HG03039 (cell line): Measurements from ENCODE around the gene DIO1.

Source experiments
- ATAC-seq: cut with Tn5 transposase; IDR thresholded peaks from one replicate; pipeline ENCODE4 v1.9.1; 2021; ENCODE audit warnings: mild to moderate bottlenecking, moderate library complexity; ENCODE audit not compliant: unreplicated experiment

DIO1 gene

GRCh38 chr1:53892911-53893310 lies 1.1 kb upstream of the DIO1 start:
- ATAC-seq = no peak

GRCh38 chr1:53894644-53895043 lies 657 bp downstream of the DIO1 start:
- ATAC-seq = no peak

- ATAC-seq = no peak
These were observed 1.4 kb downstream of the DIO1 start for GRCh38 chr1:53895421-53895820.

GRCh38 chr1:53896635-53897229 lies 2.7 kb downstream of the DIO1 start:
- no peak for ATAC-seq

- ATAC-seq = no peak
These were observed 5.2 kb downstream of the DIO1 start for GRCh38 chr1:53899206-53899628.

- no peak for ATAC-seq
These were observed 5.7 kb downstream of the DIO1 start for GRCh38 chr1:53899708-53900107.

GRCh38 chr1:53902235-53903138 lies 8.5 kb downstream of the DIO1 start:
- no peak for ATAC-seq

GRCh38 chr1:53905509-53905908 lies 11.5 kb downstream of the DIO1 start:
- ATAC-seq = no peak

GRCh38 chr1:53906121-53906520 lies 12.1 kb downstream of the DIO1 start:
- no peak for ATAC-seq

- no peak for ATAC-seq
These were observed 16.0 kb downstream of the DIO1 start for GRCh38 chr1:53909946-53910345.

GRCh38 chr1:53911442-53911841 lies 17.5 kb downstream of the DIO1 start:
- ATAC-seq = no peak

GRCh38 chr1:53913352-53914033 lies 19.5 kb downstream of the DIO1 start:
- ATAC-seq = no peak

- no peak for ATAC-seq
These were observed 24.4 kb downstream of the DIO1 start for GRCh38 chr1:53918343-53918742.

GRCh38 chr1:53919675-53920066 lies 25.7 kb downstream of the DIO1 start:
- ATAC-seq = no peak

GRCh38 chr1:53927376-53927881 lies 33.4 kb downstream of the DIO1 start:
- ATAC-seq = no peak

GRCh38 chr1:53929246-53929960 lies 35.4 kb downstream of the DIO1 start:
- ATAC-seq = no peak

GRCh38 chr1:53930932-53931331 lies 36.9 kb downstream of the DIO1 start:
- ATAC-seq = no peak

GRCh38 chr1:53931523-53931922 lies 37.5 kb downstream of the DIO1 start:
- no peak for ATAC-seq

- no peak for ATAC-seq
These were observed 40.3 kb downstream of the DIO1 start for GRCh38 chr1:53934170-53934765.

- ATAC-seq = no peak
These were observed 42.4 kb downstream of the DIO1 start for GRCh38 chr1:53936430-53936829.
